WERI-Rb-1 (cell line): ENCODE results near the gene VSIG1.

Experiments used
- DNase-seq: peaks from one replicate; pipeline ENCODE4 v3.0.0-alpha.2; 2020
- H3K27ac ChIP-seq: fragments of 250-450 bp; sonication (Bioruptor Pico); 2 replicates; pipeline ENCODE4 v1.5.1; 2020; ENCODE audit warnings: mild to moderate bottlenecking, moderate library complexity
- H3K27me3 ChIP-seq: fragments of 250-450 bp; sonication (Bioruptor Pico); 2 replicates; pipeline ENCODE4 v1.5.1; 2021; ENCODE audit warnings: mild to moderate bottlenecking, low read depth, moderate library complexity; ENCODE audit not compliant: insufficient read depth, severe bottlenecking
- H3K36me3 ChIP-seq: fragments of 250-450 bp; sonication (Bioruptor Pico); 2 replicates; pipeline ENCODE4 v1.5.1; 2020; ENCODE audit warnings: mild to moderate bottlenecking, moderate library complexity
- H3K4me3 ChIP-seq: 2 replicates; pipeline ENCODE4 v1.5.1; 2011; ENCODE audit warnings: low read depth, mild to moderate bottlenecking, control low read depth, low read length
- H3K9me3 ChIP-seq: fragments of 250-450 bp; sonication (Bioruptor Pico); 2 replicates; pipeline ENCODE4 v1.5.1; 2021; ENCODE audit warnings: mild to moderate bottlenecking, moderate library complexity; ENCODE audit not compliant: severe bottlenecking
- TF ChIP-seq, protein P1 (sequence below): IDR thresholded peaks from 2 replicates; pipeline ENCODE4 v1.5.1; 2011; ENCODE audit warnings: low read depth, mild to moderate bottlenecking, control low read depth, inconsistent platforms, low read length

The VSIG1 gene

DNA sequence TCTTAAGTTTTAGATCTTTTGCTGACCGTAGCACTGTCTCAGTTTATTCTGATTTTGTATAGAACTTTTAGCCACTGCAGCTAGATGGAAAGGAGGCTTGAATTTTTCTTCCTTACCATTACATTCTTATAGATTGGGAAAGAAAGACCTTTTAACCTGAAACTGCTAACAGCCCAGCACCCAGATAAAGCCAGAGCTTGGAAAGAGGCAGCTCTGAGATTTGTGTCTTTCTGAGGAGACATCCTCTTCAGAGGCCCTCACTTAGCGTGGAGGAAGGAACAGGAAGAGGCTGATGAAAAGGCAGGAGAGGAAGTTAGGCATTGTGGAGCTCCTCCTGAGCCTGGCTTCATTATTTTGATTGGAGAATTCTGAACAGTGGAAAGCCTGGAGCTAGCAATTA, 81.8 kb downstream of the VSIG1 start:
- no peak overlapping the region for H3K4me3 ChIP-seq
- H3K36me3 ChIP-seq, result no peaks in the 10 kb centered on the region
- no peak overlapping the region for H3K27ac ChIP-seq

DNA sequence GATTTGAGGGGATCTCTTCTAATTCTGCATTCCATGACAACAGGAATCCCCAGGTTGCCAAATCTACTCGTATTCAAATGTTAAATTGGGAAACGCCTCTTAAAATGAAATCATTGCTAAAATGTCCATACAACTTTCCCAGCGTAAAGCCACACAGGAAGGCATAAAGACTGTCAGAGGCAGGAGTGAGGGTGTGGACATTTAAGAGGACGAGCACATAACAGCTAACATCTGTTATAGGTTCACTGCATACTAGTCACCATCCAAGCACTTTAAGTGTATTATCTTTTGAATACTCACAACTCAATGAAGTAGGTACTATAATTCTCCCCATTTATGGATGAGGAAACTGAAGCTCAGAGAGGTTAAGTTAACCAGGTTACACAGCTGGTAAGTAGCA, 82.3 kb downstream of the VSIG1 start:
- Histone ChIP-seq H3K27ac (no peak overlapping the region), H3K9me3 (no peaks in the 10 kb centered on the region), H3K36me3 (no peaks in the 10 kb centered on the region), H3K27me3 (no peaks in the 10 kb centered on the region), H3K4me3 (no peak overlapping the region)
- no peak for DNase-seq
- TF ChIP-seq, protein P1, sequence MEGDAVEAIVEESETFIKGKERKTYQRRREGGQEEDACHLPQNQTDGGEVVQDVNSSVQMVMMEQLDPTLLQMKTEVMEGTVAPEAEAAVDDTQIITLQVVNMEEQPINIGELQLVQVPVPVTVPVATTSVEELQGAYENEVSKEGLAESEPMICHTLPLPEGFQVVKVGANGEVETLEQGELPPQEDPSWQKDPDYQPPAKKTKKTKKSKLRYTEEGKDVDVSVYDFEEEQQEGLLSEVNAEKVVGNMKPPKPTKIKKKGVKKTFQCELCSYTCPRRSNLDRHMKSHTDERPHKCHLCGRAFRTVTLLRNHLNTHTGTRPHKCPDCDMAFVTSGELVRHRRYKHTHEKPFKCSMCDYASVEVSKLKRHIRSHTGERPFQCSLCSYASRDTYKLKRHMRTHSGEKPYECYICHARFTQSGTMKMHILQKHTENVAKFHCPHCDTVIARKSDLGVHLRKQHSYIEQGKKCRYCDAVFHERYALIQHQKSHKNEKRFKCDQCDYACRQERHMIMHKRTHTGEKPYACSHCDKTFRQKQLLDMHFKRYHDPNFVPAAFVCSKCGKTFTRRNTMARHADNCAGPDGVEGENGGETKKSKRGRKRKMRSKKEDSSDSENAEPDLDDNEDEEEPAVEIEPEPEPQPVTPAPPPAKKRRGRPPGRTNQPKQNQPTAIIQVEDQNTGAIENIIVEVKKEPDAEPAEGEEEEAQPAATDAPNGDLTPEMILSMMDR, result no peak

More for the DNA sequence above, 81.8 kb downstream of the VSIG1 start:
- no peak for DNase-seq
- TF ChIP-seq, protein P1, result no peak
- Histone ChIP-seq H3K27me3 (no peaks in the 10 kb centered on the region), H3K9me3 (no peaks in the 10 kb centered on the region)
